NCI-H2196 treated with DMSO at 0.1 percent for 48 hours (cell line): ENCODE results near the gene SPSB3.

Experiments used
- DNase-seq: peaks from one replicate; lab custom pipeline; 2025; ENCODE audit not compliant: unreplicated experiment; lab: John Stamatoyannopoulos, UW

The SPSB3 gene

GRCh38 chr16:1789643-1790045, 7.3 kb upstream of the SPSB3 start:
- DNase-seq = no peak

GRCh38 chr16:1788708-1789100, 6.3 kb upstream of the SPSB3 start:
- no peak for DNase-seq

- no peak for DNase-seq
Measured at GRCh38 chr16:1788095-1788707, 5.8 kb upstream of the SPSB3 start.

- no peak for DNase-seq
Measured at GRCh38 chr16:1787322-1788094, 5.1 kb upstream of the SPSB3 start.

- no peak for DNase-seq
Measured at GRCh38 chr16:1787056-1787321, 4.6 kb upstream of the SPSB3 start.

GRCh38 chr16:1786242-1787055, 4.1 kb upstream of the SPSB3 start:
- DNase-seq = no peak

- no peak for DNase-seq
Measured at GRCh38 chr16:1785846-1786170, 3.4 kb upstream of the SPSB3 start.

GRCh38 chr16:1784977-1785845, 2.8 kb upstream of the SPSB3 start:
- DNase-seq = no peak

GRCh38 chr16:1781758-1782407, 488 bp downstream of the SPSB3 start:
- no peak for DNase-seq

GRCh38 chr16:1781254-1781653, 1.1 kb downstream of the SPSB3 start:
- no peak for DNase-seq

GRCh38 chr16:1780677-1781072, 1.7 kb downstream of the SPSB3 start:
- DNase-seq = no peak

GRCh38 chr16:1779741-1780676, 2.4 kb downstream of the SPSB3 start:
- DNase-seq = no peak

GRCh38 chr16:1779234-1779701, 3.1 kb downstream of the SPSB3 start:
- no peak for DNase-seq

GRCh38 chr16:1778200-1779179, 3.9 kb downstream of the SPSB3 start:
- DNase-seq = no peak

GRCh38 chr16:1777375-1778199, 4.8 kb downstream of the SPSB3 start:
- no peak for DNase-seq

- DNase-seq = no peak
Measured at GRCh38 chr16:1776991-1777374, 5.4 kb downstream of the SPSB3 start.

GRCh38 chr16:1776672-1776955, 5.8 kb downstream of the SPSB3 start:
- no peak for DNase-seq
